Choroid plexus epithelial cell (primary cell): ENCODE data around the gene CACNG6.
A peak's percentile ranks its signal among the peaks of the same experiment; 100 is the strongest.

Experiments
- DNase-seq: peaks from one replicate; pipeline ENCODE4 v3.0.0-alpha.2; 2010; ENCODE audit warnings: low read depth
- H3K4me3 ChIP-seq: 2 replicates; pipeline ENCODE4 v1.5.1; 2011; ENCODE audit warnings: low read depth, mild to moderate bottlenecking, control low read depth, low read length, moderate library complexity
- TF ChIP-seq, protein P1 (sequence below): conservative IDR thresholded peaks from 2 replicates; pipeline ENCODE4 v1.5.1; 2011; ENCODE audit warnings: low read depth, mild to moderate bottlenecking, control low read depth, inconsistent platforms, low read length, moderate library complexity

The CACNG6 gene

DNA sequence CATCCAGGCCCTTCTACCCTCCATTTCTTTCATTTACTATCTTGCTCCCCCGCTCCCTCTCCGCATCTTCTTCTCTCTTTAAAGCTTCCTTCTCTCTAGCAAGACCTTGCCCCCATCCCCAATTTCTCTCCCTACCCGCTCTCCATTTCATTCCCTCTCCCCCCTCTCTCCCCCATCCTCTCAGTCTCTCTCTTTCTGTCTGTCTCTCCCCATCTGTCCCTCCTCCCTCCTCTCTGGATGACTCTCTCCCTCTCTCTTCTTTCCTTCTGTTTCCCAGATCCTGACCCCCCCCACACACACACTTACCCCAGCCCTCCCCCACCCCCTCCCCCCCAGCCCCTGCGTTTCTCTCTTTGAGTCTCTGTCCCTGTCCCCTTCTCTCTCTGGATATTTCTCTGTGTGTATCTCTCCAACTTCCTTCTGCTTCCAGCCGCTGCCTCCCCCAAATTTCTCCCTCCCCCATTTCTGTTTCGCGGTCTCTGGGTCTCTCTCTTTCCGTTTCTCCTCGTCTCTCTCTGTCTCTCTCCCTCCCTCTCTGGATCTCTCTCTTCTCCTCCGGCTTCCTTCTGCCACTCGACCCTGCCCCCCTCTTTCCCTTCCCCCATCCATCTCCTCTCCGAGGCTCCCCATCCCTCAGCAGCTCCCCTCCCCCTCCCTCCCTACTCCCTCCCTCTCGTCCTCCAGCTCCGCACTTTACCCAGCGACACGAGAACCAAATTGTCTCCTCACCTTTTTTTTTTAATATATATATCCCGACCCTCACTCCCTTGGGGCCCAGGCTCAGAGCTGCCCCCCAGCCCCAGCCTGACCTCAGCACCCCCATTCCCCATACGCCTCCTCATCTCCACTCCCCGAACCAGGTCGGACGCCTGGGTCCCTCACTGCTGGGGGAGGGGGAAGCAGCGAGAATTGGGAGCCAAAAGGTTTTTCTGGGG, 32.3 kb upstream of the CACNG6 start:
- no peak overlapping the region for H3K4me3 ChIP-seq
- DNase-seq: no peak
- TF ChIP-seq, protein P1, sequence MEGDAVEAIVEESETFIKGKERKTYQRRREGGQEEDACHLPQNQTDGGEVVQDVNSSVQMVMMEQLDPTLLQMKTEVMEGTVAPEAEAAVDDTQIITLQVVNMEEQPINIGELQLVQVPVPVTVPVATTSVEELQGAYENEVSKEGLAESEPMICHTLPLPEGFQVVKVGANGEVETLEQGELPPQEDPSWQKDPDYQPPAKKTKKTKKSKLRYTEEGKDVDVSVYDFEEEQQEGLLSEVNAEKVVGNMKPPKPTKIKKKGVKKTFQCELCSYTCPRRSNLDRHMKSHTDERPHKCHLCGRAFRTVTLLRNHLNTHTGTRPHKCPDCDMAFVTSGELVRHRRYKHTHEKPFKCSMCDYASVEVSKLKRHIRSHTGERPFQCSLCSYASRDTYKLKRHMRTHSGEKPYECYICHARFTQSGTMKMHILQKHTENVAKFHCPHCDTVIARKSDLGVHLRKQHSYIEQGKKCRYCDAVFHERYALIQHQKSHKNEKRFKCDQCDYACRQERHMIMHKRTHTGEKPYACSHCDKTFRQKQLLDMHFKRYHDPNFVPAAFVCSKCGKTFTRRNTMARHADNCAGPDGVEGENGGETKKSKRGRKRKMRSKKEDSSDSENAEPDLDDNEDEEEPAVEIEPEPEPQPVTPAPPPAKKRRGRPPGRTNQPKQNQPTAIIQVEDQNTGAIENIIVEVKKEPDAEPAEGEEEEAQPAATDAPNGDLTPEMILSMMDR: no peak

DNA sequence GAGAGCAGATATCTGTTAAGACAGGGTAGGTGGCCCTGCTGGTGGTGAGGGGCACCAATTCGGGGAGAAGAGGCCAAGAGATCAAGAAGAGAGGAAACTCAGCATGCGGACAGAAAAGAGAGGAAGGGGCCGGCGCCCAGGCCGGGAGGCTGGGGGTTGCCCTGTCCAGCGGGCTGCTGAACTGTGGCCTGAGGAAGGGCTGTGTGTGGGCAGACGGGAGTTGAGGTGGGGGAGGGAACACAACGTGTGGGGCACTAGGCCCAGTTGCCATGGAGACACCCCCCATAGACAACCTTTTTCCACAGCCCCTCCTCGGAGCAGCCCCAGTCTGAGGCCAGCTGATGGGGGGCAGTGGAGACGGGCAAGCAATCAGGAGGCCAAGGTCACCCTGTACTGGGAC, 31.2 kb upstream of the CACNG6 start:
- TF ChIP-seq, protein P1: no peak
- DNase-seq: no peak
- H3K4me3 ChIP-seq: no peak overlapping the region

DNA sequence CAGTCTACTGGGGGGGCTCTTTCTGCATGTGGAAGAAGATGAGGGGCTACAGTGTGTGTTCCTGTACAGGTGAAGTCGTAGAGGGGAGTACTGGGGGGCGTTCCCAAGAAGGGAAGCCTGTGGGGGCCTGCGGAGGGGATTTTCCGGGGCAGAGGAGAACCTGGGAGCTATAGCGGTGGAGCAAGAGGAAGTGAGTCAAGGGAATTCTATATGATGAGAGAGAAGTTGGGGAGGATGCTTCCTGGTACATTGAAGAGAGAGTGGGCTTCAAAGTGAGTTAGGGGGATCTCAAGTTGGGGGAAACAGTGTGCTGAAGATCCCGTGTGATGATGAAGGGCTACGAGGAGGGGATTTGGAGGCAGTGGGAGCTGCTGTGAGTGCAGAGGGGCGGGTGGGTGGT, 30.6 kb upstream of the CACNG6 start:
- DNase-seq: no peak
- TF ChIP-seq, protein P1: no peak
- peak overlapping the region; percentile 33 for H3K4me3 ChIP-seq

DNA sequence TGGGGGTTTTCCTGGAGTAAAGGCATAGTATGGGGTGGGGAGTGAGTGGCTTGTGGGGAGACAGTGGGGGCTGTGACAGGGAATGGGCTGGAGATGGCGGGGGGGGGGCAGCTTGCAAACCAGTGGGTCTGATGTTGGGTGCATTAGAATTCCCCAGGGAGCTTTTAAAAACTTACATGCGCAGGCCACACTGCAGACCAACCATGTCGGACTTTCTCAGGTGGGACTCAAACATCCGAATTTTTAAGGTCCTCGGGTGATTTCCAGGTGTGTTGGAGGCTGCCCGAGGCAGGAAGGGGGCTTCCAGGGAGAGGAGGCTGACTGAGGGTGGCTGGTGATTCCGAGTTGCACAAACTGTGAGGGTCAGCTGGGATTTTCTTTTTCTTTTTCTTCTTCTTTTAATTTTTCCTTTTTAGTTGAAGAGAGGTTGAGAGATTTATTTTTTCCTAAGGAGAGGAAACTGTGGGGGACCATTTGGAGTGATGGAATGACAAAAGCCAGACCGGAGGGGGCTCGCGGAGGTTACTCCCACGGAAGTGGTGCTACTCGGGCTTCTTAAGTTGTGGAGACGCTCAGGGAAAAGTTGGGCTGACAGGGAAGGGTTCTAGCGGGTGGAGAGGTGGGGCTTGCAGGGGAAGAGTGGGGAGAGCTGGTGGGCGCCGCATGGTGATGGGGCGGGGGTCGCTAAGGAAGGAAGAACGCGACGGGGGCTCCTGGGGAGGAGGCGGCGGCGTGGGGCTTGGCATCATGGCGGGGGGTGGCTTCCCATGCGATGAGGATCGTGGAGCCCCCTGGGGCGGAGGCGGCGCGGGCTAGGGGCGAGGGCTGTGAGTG, 29.7 kb upstream of the CACNG6 start:
- TF ChIP-seq, protein P1: no peak
- H3K4me3 ChIP-seq: peak overlapping the region; percentile 65
- peak; percentile 57 for DNase-seq

DNA sequence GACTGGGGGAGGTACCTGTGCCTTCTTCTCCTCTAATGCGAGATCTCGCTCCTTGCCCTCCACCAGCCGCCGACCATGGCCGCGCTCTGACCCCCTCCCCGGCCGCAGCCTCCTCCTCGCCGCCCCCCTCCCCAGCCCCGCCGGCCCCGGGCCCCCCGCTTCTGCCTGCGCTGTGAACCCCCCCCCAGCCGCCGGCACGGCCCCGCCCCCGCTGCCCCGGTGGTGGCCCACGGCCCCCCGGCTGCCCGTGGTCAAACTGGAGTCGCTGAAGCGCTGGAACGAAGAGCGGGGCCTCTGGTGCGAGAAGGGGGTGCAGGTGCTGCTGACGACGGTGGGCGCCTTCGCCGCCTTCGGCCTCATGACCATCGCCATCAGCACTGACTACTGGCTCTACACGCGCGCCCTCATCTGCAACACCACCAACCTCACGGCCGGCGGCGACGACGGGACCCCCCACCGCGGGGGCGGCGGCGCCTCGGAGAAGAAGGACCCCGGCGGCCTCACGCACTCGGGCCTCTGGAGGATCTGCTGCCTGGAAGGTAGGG, 28.5 kb upstream of the CACNG6 start, which contains the start of gene CACNG8:
Gene CACNG8 (plus strand): TSS at position 51 of the 545 bp plus-strand sequence.
- H3K4me3 ChIP-seq: peak within 1 kb of the TSS; percentile 65
- no peak for DNase-seq
- TF ChIP-seq, protein P1: no peak

DNA sequence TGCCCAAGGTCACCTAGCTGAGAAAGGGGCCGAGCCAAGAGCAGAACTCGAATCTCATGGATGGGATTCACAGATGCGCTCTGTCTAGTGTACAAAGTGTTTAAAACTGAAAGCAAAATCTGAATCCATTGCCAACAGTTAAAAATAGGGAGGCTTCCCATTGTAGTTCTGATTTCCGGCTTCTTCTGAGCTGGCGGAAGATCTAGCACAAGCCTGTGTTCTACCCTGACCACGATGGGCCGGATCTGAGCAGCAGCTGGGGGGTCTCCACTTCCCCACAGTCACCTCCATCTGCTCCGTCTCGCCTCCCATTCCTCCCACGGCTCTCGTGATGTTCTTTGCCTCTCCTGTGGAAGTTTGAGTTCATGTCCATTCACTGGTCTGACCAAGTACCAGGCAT, 26.3 kb upstream of the CACNG6 start:
- H3K4me3 ChIP-seq: no peak overlapping the region
- TF ChIP-seq, protein P1: no peak
- no peak for DNase-seq
